IMR-90 (cell line): ENCODE results near the gene IL17REL. TPM values are rescaled to one million over a fixed set of nuclear protein-coding genes. Genes with fewer than 3 reads are reported as not detected.

Source experiments
- ATAC-seq: fragments of 200-7000 bp; cut with Tn5 transposase; 2 replicates; pipeline ENCODE4 v1.9.1; 2020; ENCODE audit warnings: low read depth, mild to moderate bottlenecking, moderate library complexity
- BruUV-seq: library from RNA; stranded (reverse); fragments of 400-500 nt; replicated peaks from 2 replicates; lab custom pipeline; 2021; lab: Mats Ljungman, UMichigan
- CTCF ChIA-PET: fragments of 300-600 bp; formaldehyde crosslinking; extraction: SDS; loops from one replicate; lab custom pipeline; 2021; ENCODE audit warnings: antibody characterized with exemption; lab: Yijun Ruan, JAX
- POLR2A ChIA-PET: fragments of 300-600 bp; sonication (Branson Sonifier 250); formaldehyde crosslinking; loops from one replicate; lab custom pipeline; 2022; ENCODE audit warnings: antibody characterized with exemption; ENCODE audit not compliant: unreplicated experiment; lab: Charles Lee
- DNase-seq: peaks from one replicate; pipeline ENCODE4 v3.0.0; 2013
- H2AFZ ChIP-seq: replicated peaks from 2 replicates; pipeline ENCODE3; 2013; ENCODE audit warnings: low read length, mild to moderate bottlenecking; ENCODE audit not compliant: poor library complexity
- H2AK5ac ChIP-seq: 2 replicates; pipeline ENCODE4 v1.6.1; 2013; ENCODE audit warnings: low read depth, low read length, inconsistent platforms
- H2AK9ac ChIP-seq: replicated peaks from 2 replicates; pipeline ENCODE3; 2013; ENCODE audit warnings: mild to moderate bottlenecking, low read depth, low read length, moderate library complexity; ENCODE audit not compliant: poor library complexity
- H2BK120ac ChIP-seq: 2 replicates; pipeline ENCODE4 v1.6.1; 2013; ENCODE audit warnings: low read depth, low read length, inconsistent platforms
- H2BK15ac ChIP-seq: 3 replicates; pipeline ENCODE4 v1.6.1; 2013; ENCODE audit warnings: low read depth, low read length, inconsistent platforms
- H2BK20ac ChIP-seq: 2 replicates; pipeline ENCODE4 v1.6.1; 2013; ENCODE audit warnings: low read depth, mild to moderate bottlenecking, inconsistent platforms, low read length, moderate library complexity
- H2BK5ac ChIP-seq: 2 replicates; pipeline ENCODE4 v1.6.1; 2013; ENCODE audit warnings: mild to moderate bottlenecking, low read depth, low read length, inconsistent platforms; ENCODE audit not compliant: poor library complexity, severe bottlenecking
- H3K14ac ChIP-seq: replicated peaks from 2 replicates; pipeline ENCODE4 v1.6.1; 2013; ENCODE audit warnings: low read depth, low read length, inconsistent platforms
- H3K18ac ChIP-seq: 2 replicates; pipeline ENCODE4 v1.6.1; 2013; ENCODE audit warnings: low read depth, low read length, control low read depth
- H3K23ac ChIP-seq: 2 replicates; pipeline ENCODE4 v1.6.1; 2013; ENCODE audit warnings: low read depth, low read length, inconsistent platforms
- H3K27ac ChIP-seq: 2 replicates; pipeline ENCODE4 v1.5.1; 2013; ENCODE audit warnings: mild to moderate bottlenecking, control low read depth, low read length; ENCODE audit not compliant: insufficient read depth
- H3K27me3 ChIP-seq: 2 replicates; pipeline ENCODE4 v1.6.1; 2013; ENCODE audit warnings: low read length; ENCODE audit not compliant: control insufficient read depth, insufficient read depth
- H3K36me3 ChIP-seq: 2 replicates; pipeline ENCODE4 v1.6.1; 2013; ENCODE audit warnings: low read length, mixed read lengths; ENCODE audit not compliant: control insufficient read depth, insufficient read depth
- H3K4ac ChIP-seq: 2 replicates; pipeline ENCODE4 v1.6.1; 2013; ENCODE audit warnings: low read depth, low read length, inconsistent platforms
- H3K4me1 ChIP-seq: 2 replicates; pipeline ENCODE4 v1.6.1; 2013; ENCODE audit warnings: low read length, mixed read lengths; ENCODE audit not compliant: control insufficient read depth, insufficient read depth
- H3K4me2 ChIP-seq: 2 replicates; pipeline ENCODE4 v1.6.1; 2013; ENCODE audit warnings: low read depth, mild to moderate bottlenecking, control low read depth, low read length, moderate library complexity
- H3K4me3 ChIP-seq: 2 replicates; pipeline ENCODE4 v1.5.1; 2013; ENCODE audit warnings: low read depth, mild to moderate bottlenecking, control low read depth, low read length, moderate library complexity; ENCODE audit not compliant: insufficient read depth
- H3K56ac ChIP-seq: 2 replicates; pipeline ENCODE4 v1.6.1; 2013; ENCODE audit warnings: low read length, inconsistent platforms; ENCODE audit not compliant: insufficient read depth; ENCODE audit errors: extremely low read depth
- H3K79me1 ChIP-seq, 2 experiments: 2 replicates each; pipeline ENCODE4 v1.6.1; 2013; ENCODE audit warnings: low read length in 2 of 2, inconsistent platforms in 1 of 2, low read depth in 1 of 2
- H3K9ac ChIP-seq: 2 replicates; pipeline ENCODE4 v1.6.1; 2013; ENCODE audit warnings: low read depth, low read length, control low read depth
- H3K9me1 ChIP-seq: 2 replicates; pipeline ENCODE4 v1.6.1; 2013; ENCODE audit warnings: low read length, inconsistent platforms; ENCODE audit not compliant: insufficient read depth
- H3K9me3 ChIP-seq: 2 replicates; pipeline ENCODE4 v1.6.1; 2013; ENCODE audit warnings: low read length; ENCODE audit not compliant: control insufficient read depth, insufficient read depth
- H4K20me1 ChIP-seq: 2 replicates; pipeline ENCODE4 v1.6.1; 2013; ENCODE audit warnings: low read length, inconsistent platforms; ENCODE audit not compliant: insufficient read depth
- H4K5ac ChIP-seq: 2 replicates; pipeline ENCODE4 v1.6.1; 2013; ENCODE audit warnings: mild to moderate bottlenecking, low read depth, low read length, control low read depth
- H4K8ac ChIP-seq, 2 experiments: 2 replicates each; pipeline ENCODE4 v1.6.1; 2013; ENCODE audit warnings: low read depth in 2 of 2, low read length in 2 of 2, control low read depth in 1 of 2, inconsistent platforms in 1 of 2
- H4K91ac ChIP-seq: 2 replicates; pipeline ENCODE4 v1.6.1; 2013; ENCODE audit warnings: low read depth, low read length, inconsistent platforms; ENCODE audit not compliant: insufficient read depth
- BHLHE40 ChIP-seq: fragments of 150-350 bp; IDR thresholded peaks from 2 replicates; pipeline ENCODE4 v1.6.1; 2016; ENCODE audit warnings: mild to moderate bottlenecking, low read depth, low read length
- CEBPB ChIP-seq: IDR thresholded peaks from 2 replicates; pipeline ENCODE4 v1.6.1; 2012; ENCODE audit warnings: low read depth, low read length, improper control_type of control experiment
- CHD1 ChIP-seq: IDR thresholded peaks from 2 replicates; pipeline ENCODE4 v1.6.1; 2012; ENCODE audit warnings: low read depth, low read length, improper control_type of control experiment
- CTCF ChIP-seq: conservative IDR thresholded peaks from 2 replicates; pipeline ENCODE4 v1.5.1; 2012; ENCODE audit warnings: mild to moderate bottlenecking, low read depth, low read length, improper control_type of control experiment
- RAD21 ChIP-seq: IDR thresholded peaks from 2 replicates; pipeline ENCODE4 v1.6.1; 2012; ENCODE audit warnings: low read length, improper control_type of control experiment
- SMC3 ChIP-seq: fragments of 150-350 bp; IDR thresholded peaks from 2 replicates; pipeline ENCODE4 v1.6.1; 2016; ENCODE audit warnings: low read depth, mild to moderate bottlenecking, antibody characterized with exemption, low read length, moderate library complexity
- WGBS, 2 experiments: methylation state at CpG; one replicate each; pipeline versions ENCODE4 v1.1.5 to v1.1.7; 2013; ENCODE audit warnings: missing lambda C conversion rate in 2 of 2; ENCODE audit not compliant: insufficient read length in 1 of 2; ENCODE audit errors: extremely low coverage in 2 of 2; 5-methylcytosine and 5-hydroxymethylcytosine counted together
- dilution Hi-C: fragments of 300-500 bp; cut with HindIII; formaldehyde crosslinking; loops from one replicate; pipeline ENCODE4 v1.14.3; 2018; ENCODE audit warnings: low sequenced_read_pairs; ENCODE audit not compliant: unreplicated experiment
- in situ Hi-C: fragments of 300-500 bp; cut with MboI; formaldehyde crosslinking; loops from 3 replicates; pipeline ENCODE4 v1.14.3; 2019; ENCODE audit warnings: low sequenced_read_pairs, inconsistent platforms, mixed read lengths
- intact Hi-C: fragments of 100-400 bp; cut with micrococcal nuclease; formaldehyde crosslinking; loops from 2 replicates; pipeline ENCODE4 v1.10.0; 2022
- polyA plus RNA-seq, 3 experiments: library from polyadenylated mRNA; depleted of rRNA; stranded (reverse); fragments of >200 nt; gene quantifications; 2 replicates each; pipeline ENCODE4 v1.2.3, GENCODE V29; 2012; ENCODE audit warnings: low replicate concordance in 1 of 3
- total RNA-seq: library from RNA; depleted of rRNA; stranded (reverse); fragments of >200 nt; gene quantifications from 2 replicates; pipeline ENCODE4 v1.2.3, GENCODE V29; 2012

IL17REL gene
- total and polyA plus RNA-seq, 2 of the 4 experiments (the other 2 are of a cell fraction): not detected

- TF ChIP-seq CTCF (peak; percentile 43), SMC3 (peak; percentile 35), BHLHE40 (no peak), CEBPB (peak; percentile 55), RAD21 (peak; percentile 44), CHD1 (no peak)
- in situ Hi-C loops: no loop called here
- Histone ChIP-seq H3K9ac (no peak overlapping the region), H3K4me3 (no peak overlapping the region), H2BK120ac (no peak overlapping the region), H3K4ac (no peak overlapping the region), H2BK5ac (no peak overlapping the region), H3K18ac (no peak overlapping the region), H3K4me1 (peaks cover 1% of the 10 kb centered on the region; the same call in 1 of the 2 replicates), H3K56ac (no peak overlapping the region), H3K27me3 (peaks cover 18% of the 10 kb centered on the region), H3K4me2 (no peak overlapping the region), H3K79me1 (no peaks in the 10 kb centered on the region; a peak in 1 of 4 replicates), H2AK9ac (no peak overlapping the region), H3K23ac (no peak overlapping the region), H4K91ac (no peak overlapping the region), H3K14ac (no peak overlapping the region), H3K9me3 (peaks cover 4% of the 10 kb centered on the region; the same call in 1 of the 2 replicates), H3K27ac (no peak overlapping the region), H2AFZ (no peak overlapping the region), H2BK20ac (no peak overlapping the region), H3K36me3 (no peaks in the 10 kb centered on the region), H4K5ac (no peak overlapping the region), H2AK5ac (no peak overlapping the region), H4K8ac (no peak overlapping the region), H4K20me1 (0 out of 2 replicates have a peak, but pooled peaks cover 4% of the 10 kb centered on the region), H3K9me1 (peaks cover 5% of the 10 kb centered on the region), H2BK15ac (no peak overlapping the region)
- POLR2A ChIA-PET: no interaction called here
- no TSS peak for BruUV-seq
- intact Hi-C loops: loop anchor here (10.0 kb wide), 1 partner anchor 225 kb away; the partner anchor contains the start of gene SELENOO
- no CpG with 5 or more reads among the region's 7 CpGs for WGBS, 2 experiments
- DNase-seq (no peak), ATAC-seq (0 out of 2 replicates have a peak, but pooled peaks have one; percentile 42)
- dilution Hi-C loops: no loop called here
- CTCF ChIA-PET: no interaction called here
These were observed 32.8 kb downstream of the IL17REL start for GRCh38 chr22:49979587-49980264.
